ENCODE data around the gene PINLYP.
A peak's percentile ranks its signal among the peaks of the same experiment; 100 is the strongest.

PINLYP gene

DNA sequence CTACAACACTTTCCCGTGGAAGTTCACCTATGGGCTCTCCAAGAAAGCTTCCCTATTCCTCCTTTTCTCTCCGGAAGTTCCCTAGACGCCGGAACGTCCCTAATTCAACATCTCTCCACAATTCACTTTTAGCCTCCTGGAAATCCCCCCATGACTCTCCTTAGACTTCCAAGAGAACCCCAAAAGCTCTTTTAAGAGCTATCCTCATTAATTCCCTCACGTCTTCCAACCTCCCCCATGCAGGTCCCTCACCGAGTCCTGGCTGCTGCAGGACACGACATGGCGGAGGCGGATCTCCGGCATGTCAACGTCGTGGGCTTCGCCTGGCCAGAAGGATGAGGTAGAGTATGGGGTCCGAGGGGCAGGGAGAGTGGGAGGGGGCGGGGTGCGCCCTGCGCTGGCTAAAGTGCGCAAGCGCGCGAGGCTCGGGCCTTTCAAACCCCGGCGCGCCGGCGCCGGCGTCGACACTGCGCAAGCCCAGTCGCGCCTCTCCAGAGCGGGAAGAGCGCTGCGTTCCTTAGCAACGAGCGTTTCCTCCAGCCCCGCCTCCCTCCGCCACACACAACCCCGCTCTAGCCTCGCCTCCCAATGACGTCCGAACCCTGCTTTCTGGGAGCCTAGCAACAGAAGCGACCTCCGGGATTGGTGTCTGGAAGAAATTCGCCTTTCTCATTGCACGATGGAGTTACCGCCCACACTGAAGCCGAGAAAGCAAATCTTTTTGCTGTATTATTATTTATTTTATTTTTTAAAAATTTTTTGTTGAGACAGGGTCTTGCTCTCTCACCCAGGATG, at the start of gene PINLYP, which contains the start of gene XRCC1:
PINLYP (plus strand) TSS at position 646 of the 795 bp plus-strand sequence. CDS start 1,391 bp downstream, outside the sequence.
XRCC1 (minus strand) TSS at position 372 of the 795 bp plus-strand sequence; CDS start at position 303, 69 bp downstream.
- H3K4me3 ChIP-seq (ENCODE audit: low read depth, low read length), result peak within 1 kb of the TSS; percentile 96
- DNase-seq (ENCODE audit: low read depth), result peak; percentile 95
- TF ChIP-seq, protein P1, sequence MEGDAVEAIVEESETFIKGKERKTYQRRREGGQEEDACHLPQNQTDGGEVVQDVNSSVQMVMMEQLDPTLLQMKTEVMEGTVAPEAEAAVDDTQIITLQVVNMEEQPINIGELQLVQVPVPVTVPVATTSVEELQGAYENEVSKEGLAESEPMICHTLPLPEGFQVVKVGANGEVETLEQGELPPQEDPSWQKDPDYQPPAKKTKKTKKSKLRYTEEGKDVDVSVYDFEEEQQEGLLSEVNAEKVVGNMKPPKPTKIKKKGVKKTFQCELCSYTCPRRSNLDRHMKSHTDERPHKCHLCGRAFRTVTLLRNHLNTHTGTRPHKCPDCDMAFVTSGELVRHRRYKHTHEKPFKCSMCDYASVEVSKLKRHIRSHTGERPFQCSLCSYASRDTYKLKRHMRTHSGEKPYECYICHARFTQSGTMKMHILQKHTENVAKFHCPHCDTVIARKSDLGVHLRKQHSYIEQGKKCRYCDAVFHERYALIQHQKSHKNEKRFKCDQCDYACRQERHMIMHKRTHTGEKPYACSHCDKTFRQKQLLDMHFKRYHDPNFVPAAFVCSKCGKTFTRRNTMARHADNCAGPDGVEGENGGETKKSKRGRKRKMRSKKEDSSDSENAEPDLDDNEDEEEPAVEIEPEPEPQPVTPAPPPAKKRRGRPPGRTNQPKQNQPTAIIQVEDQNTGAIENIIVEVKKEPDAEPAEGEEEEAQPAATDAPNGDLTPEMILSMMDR (IDR thresholded peaks at IDR 0.05; ENCODE audit: low read depth, low read length), result no peak
- TF ChIP-seq, protein P2, sequence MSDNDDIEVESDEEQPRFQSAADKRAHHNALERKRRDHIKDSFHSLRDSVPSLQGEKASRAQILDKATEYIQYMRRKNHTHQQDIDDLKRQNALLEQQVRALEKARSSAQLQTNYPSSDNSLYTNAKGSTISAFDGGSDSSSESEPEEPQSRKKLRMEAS (IDR thresholded peaks at IDR 0.05; ENCODE audit: low read depth, low read length), result peak; percentile 31; the same call in 1 of the 2 replicates
- TF ChIP-seq POLR2A (IDR thresholded peaks at IDR 0.05; ENCODE audit: extremely low read depth, insufficient read length), result peak; percentile 39

DNA sequence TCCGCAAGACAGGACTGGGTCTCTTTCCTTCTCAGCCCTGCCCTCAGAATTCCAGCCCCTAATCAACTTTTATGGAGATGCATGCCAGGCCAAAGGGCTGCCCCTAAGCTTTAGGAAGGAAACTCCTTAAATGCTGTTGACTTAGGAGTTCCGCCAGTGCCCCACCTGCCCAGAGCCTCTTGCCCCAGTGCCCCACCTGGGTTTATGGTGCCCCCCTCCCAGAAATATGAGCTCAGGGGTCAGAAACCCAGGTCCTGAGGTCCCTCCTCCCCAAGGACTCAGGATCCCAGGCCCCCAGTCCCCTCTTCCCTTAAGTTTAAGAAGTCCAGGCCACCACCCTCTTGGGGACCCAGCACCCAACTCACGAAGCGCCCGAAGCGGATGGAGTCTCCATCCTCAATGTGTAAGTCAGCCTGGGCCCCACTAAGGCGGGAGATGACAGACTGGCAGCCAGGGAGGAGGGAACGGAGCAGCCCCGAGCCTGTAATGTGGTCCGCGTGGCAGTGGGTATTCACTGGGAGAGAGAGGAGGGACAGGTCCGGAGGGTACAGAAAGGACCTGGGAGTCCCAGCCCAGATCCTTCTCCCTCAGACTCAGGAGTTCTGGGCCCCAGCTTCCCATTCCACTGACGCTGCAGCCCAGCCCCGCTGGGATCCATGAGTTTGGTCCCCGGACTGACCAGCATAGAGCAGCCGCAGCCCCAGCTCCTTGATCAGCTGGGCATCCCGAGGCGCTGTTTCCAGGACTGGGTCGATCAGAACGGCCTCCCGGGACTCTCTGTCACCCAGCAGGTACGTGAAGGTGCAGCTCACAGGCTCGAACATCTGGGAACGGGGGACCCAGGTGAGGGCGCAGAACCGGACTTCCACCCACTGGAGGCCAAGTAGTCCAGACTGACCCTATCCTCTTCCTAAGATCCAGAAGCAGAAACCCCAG, 49.5 kb upstream of the PINLYP start:
- TF ChIP-seq, protein P1 (IDR thresholded peaks at IDR 0.05; ENCODE audit: low read depth, low read length), result no peak
- TF ChIP-seq, protein P2 (IDR thresholded peaks at IDR 0.05; ENCODE audit: low read depth, low read length), result no peak
- TF ChIP-seq MYC (IDR thresholded peaks at IDR 0.05; ENCODE audit: low read depth, low read length) (no peak), POLR2A (IDR thresholded peaks at IDR 0.05; ENCODE audit: extremely low read depth, insufficient read length) (no peak)
- peak; percentile 59 for DNase-seq (ENCODE audit: low read depth)

DNA sequence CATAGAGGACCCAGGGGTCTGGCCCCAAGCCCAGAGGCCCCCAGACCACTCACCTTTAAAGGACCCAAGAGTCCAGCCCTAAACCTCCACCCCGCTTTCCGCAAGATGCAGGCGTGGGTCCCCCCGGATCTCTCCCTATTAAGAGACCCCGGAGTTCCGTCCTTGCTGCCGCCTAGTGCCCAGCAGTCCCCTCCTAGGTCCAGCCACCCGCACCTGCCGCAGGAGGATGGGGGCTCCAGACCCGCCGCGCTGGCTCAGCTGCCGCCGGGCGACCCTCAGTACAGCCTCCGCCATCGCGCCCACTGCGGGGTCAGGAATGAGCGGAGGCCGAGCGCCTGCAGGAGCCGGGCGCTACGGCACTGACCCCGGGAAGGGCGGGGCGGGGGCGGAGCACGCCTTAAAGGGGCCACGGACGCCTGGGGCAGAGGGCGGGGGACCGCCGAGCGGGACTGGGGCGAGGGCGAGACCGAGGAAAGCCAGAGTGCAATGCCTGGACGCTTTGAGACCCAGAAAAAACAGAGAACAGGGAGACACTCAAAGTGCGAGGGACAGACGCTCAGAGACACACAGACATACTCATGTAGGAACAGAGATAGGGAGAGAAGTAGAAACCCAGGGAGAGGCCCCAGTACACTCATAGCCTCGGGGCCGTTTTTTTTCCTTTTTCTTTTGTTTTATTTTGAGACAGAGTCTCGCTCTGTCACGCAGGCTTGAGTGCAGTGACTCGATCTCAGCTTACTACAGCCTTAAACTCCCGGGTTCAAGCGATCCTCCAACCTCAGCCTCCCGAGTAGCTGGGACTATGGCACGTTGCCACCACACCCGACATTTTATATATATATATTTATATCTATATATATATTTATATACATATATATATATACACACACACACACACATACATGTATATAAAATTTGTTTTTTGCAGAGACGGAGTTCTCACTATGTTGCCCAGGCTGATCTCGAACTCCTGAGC, 48.4 kb upstream of the PINLYP start, which contains the start of gene ETHE1:
ETHE1 (minus strand) TSS at position 318 of the 976 bp plus-strand sequence; CDS start at position 294, 24 bp downstream.
- DNase-seq (ENCODE audit: low read depth), result peak; percentile 84
- peak within 1 kb of the TSS; percentile 73 for H3K4me3 ChIP-seq (ENCODE audit: low read depth, low read length)

More for the DNA sequence above, 49.5 kb upstream of the PINLYP start:
- peak overlapping the region; percentile 73 for H3K4me3 ChIP-seq (ENCODE audit: low read depth, low read length)

DNA sequence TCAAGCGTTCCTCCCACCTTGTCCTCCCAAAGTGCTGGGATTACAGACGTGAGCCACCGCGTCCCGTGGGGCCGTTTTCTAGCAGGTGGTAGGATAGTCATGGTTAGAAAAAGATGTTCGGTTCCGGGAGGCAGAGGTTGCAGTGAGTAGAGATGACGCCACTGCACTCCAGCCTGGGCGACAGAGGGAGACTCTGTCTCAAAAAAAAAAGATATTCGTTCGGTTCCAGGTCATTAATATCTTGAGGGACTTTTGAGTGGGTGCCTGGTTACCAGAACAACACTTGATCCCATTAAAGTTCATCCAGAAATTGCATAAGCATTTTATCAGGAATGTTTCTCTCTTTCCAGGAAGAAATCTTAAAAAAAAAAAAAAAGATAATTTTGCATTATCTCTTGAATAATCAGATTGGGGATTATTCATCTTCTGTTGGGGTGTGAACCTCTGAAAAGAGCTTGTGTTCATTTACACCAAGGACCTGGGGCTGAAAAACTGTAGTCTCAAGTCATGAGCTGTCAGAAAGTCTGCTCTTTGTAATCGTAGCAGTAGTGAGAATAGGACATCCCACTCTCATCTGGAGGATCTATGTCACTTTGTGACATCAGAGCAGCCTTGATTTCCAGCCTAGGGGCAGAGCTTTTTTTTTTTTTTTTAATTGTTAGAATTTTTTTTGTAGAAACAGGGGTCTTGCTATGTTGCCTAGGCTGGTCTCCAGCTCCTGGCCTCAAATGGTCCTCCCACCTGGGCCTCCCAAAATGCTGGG, 47.6 kb upstream of the PINLYP start:
- peak; percentile 24 for DNase-seq (ENCODE audit: low read depth)
- TF ChIP-seq, protein P1 (IDR thresholded peaks at IDR 0.05; ENCODE audit: low read depth, low read length), result no peak
- TF ChIP-seq, protein P2 (IDR thresholded peaks at IDR 0.05; ENCODE audit: low read depth, low read length), result no peak
- TF ChIP-seq MYC (IDR thresholded peaks at IDR 0.05; ENCODE audit: low read depth, low read length) (no peak), POLR2A (IDR thresholded peaks at IDR 0.05; ENCODE audit: extremely low read depth, insufficient read length) (no peak)
- H3K4me3 ChIP-seq (ENCODE audit: low read depth, low read length), result no peak overlapping the region

More for the DNA sequence above, 48.4 kb upstream of the PINLYP start, which contains the start of gene ETHE1:
- TF ChIP-seq, protein P1 (IDR thresholded peaks at IDR 0.05; ENCODE audit: low read depth, low read length), result no peak
- TF ChIP-seq POLR2A (IDR thresholded peaks at IDR 0.05; ENCODE audit: extremely low read depth, insufficient read length) (no peak), MYC (IDR thresholded peaks at IDR 0.05; ENCODE audit: low read depth, low read length) (no peak)
- TF ChIP-seq, protein P2 (IDR thresholded peaks at IDR 0.05; ENCODE audit: low read depth, low read length), result peak; percentile 35; the same call in 1 of the 2 replicates
